CD4-positive, alpha-beta T cell treated with Interleukin-6 at 100 ng/mL for 8 hours (primary cell): Measurements from ENCODE around the gene LRRC27.

Experiments
- DNase-seq: peaks from one replicate; pipeline ENCODE4 v3.0.0-alpha.2; 2020; ENCODE audit warnings: mixed read lengths, low spot score

Gene LRRC27

DNA sequence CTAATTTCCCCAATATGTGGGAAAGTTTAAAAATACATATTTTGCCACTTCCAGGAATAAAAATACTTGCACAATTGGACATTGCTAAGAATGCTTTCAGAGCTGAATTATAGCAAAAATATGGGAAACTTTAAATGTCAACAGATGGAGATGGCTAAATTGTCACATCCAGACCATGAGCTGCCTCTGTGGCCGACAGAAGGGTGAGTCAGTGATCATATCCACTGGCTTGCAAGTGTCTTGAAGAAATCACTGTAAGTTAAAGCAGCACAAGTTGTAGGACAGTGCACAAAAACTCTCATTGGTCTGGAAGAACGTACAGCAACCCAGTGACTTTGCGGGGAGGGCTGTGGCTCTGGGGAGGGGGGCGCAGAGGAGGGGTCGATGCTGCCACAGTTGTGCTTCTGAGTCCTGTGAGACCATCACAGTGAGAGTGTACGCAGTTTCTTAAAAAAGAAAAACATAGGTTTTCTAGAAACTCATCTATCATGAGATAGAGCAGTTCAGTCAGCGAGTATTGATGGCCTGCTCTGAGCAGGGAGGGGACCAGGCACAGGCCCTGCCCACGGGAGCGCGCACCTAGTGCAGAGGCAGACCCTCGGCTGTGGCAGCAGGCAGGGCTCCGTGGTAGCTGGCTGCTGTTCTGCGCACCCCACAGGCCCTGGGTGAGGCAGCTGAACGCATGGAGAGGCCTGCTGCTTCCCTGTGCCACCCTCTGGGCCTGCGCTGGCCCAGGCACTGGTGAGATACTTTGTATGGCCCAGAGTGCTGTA lies 25.5 kb downstream of the LRRC27 start:
- DNase-seq = no peak

DNA sequence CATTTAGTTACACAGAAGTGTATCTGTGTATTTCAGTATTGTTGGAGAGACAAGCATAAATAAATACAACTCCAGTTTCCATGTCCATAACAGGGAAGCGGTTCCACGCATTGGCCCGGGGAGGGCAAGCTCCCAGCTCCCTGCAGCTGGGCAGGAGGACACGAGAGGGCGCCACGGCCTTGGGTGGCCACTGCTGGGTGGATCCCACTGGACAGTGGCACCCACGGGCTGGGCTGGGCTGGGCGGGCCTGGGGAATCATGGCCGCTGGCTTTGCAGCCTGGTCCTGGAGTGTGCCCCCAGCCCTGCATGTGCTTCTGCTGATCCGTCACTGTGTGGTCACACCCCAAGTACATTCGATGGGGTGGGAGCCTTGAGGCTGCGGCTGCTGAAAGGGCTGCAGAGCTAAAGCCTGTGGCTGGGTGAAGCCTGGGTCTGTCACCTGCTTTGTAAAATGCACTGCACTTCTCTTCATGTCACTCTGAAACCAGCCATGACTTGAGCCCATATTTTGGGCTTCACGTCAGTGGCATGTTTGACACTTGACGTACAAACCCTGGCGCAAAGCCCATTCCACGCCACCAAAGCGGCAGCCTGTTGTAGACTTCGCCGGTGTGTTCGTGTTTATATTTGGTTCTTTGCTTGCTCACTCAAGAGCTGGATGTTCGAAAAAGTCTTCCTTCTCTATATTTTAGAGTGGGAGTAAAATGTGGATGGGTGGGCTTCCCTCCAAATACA lies 27.5 kb downstream of the LRRC27 start:
- no peak for DNase-seq

DNA sequence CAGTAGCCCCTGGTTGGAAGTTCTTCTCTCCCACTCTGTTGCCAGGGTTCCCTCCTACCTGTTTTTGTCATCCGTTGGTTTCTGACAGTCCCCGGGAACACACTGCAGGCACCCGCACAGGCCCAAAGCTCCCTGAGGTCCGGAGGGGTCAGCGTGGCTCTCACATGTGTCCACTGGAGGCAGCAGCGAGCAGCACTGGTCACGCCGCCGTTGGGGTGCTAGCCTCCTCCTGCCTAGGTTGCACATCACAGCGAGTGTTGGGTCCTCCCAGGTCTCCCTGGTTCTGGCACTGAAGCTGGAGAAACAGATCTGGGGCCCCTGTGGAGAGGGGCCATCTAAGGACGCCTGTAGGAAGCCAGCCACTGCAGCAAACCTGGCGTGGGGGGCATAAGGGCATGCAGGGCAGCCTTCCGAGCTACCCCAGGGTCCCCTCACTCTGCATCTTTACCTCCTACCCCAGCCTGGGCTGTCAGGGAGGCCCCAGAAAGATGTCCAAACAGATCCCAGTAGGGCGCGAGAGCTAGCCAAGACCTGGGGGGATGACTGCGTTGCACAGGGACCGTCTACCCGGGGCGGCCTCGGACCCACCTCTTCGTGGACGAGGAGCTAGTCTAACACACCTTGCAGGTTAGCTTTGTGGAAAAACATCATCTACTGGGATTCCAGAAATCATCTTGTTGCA lies 28.9 kb downstream of the LRRC27 start:
- no peak for DNase-seq

DNA sequence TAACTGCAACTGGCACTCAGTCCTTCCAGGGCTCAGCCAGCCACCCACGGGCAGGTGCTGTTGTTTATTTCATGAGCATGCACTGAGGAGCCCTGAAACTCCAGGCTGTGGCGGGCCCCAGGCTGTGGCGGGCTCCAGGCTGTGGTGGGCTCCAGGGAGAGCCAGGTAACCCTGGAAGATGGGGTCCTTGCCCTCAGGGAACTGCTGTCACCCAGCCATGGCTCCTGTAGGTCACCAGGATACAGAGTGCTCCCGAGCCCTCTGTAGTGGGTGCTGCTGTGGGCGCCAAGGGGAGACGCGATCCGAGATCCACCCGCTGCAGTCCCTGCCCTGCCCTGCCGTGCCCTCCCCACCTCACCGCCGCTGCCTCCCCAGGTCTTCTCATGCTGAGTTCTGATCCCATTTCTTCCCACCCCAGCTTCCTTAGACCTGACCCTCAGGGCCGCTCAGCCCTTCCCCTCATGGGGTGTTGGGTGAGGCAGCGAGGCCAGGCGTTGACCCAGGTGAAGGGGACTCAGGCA lies 29.6 kb downstream of the LRRC27 start:
- no peak for DNase-seq

DNA sequence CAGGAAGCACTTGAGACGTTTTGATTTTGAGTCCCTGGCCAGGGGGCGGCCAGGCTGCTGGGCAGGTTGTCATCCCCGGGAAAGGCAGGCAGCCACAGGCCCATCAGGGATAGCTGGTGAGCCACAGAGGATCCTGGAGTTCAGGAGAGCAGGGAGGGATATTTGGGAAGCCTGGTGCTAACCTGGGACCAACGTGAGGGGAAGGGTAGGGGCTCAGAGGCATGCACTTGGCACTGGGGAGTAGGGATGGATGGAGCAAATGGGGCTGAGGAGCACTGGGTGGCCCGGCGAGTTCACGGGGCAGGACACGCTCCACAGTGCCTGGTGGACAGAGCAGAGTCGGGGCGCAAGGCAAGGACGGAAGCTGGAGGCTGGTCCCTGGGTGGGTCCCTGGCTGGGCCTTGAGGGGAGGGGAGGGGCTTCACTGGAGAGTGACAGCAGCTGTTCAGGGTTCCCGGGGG lies 30.2 kb downstream of the LRRC27 start:
- no peak for DNase-seq

DNA sequence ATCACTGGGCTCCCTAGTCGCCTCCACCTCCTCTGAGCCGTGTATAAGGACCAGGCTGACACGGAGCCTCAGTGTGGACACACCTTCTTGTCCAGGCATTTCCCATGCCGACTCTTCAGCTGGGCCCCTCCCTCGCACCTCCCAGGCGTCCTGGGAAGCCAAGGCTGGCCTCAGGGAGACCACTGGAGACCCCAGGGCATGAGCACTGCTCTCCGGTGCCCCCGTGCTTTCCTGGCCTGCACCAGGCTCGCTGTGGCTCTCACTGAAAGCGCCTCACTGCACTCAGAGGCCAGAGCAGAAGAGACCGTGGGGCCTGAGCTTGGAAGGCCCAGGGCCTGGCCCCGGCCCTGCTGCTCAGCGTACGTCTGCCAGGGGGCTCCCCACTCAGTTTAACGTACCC lies 31.4 kb downstream of the LRRC27 start:
- no peak for DNase-seq

DNA sequence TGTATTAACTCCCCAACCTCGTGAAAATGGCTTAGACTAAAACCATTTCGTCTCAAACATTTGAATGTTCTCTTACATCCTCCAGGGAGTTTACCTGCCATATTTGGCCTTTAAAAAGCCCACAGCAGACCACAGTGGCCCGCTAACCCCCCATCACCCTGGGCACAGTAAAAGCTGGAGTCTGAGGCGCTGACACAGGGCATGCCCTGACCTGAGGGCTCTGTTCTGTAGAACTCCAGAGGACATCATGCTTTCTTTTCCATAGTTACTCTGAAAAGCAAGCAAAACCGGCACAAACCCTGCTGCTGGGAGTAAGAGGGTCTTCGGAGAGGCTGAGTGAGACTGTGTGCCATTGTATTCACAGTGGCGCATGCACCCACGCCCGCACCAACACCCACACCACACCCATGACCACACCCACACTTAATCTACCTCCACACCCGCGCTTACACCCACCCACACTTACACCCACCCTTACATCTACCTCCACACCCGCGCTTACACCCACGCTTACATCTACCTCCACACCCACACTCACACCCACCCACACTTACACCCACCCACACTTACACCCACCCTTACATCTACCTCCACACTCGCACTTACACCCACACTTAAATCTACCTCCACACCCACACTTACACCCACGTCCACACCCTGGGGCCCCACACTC lies 32.1 kb downstream of the LRRC27 start:
- DNase-seq = peak; percentile 38

DNA sequence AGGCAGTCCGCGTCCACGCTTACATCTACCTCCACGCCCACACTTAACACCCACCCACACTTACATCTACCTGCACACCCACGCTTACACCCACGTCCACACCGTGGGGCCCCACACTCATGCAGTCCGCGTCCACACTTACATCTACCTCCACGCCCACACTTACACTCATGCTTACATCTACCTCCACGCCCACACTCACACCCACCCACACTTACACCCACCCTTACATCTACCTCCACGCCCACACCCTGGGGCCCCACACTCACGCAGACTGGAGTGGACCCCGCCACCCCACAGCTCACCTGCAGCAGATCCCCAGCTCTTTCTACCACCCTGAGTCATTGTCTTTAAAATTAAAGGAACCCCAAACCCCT lies 32.6 kb downstream of the LRRC27 start:
- peak; percentile 24 for DNase-seq

DNA sequence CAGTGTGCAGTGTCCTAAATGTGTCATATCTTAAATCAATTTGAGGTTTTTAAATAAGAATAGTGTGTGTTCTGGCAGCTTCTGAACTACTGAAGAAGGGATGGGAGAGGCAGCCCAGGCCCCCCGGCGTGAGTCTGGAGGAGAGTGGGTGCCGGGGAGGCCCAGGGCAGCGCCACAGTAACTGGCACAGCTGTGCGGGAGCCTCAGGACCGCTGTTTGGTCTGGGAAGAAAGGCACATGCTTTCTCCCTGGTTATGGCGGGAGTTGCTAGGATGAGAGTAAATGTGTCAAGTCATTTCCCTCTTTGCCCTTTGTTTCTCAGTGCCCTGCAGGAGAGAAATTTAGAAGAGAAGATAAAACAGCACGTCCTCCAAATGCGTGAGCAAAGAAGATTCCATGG lies 33.1 kb downstream of the LRRC27 start:
- no peak for DNase-seq

DNA sequence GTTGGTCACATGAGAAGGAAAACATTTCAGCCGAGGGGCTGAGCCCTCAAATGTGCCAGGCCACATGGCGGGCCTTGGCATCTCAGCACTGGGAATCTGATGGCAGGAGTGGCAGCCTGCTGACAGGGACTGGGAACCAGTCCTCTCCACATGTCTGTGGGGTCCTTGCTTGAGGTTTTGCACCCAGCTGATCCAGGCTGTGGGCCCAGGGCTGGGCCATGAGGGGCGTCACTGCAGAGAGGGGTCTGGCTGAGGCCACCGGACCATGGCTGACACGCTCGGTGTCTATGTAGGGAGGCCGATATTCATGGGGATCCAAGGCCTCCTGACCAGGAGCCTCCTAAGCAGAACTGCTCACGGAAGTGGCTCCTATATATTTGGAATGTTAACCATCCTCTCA lies 34.0 kb downstream of the LRRC27 start:
- DNase-seq = no peak

DNA sequence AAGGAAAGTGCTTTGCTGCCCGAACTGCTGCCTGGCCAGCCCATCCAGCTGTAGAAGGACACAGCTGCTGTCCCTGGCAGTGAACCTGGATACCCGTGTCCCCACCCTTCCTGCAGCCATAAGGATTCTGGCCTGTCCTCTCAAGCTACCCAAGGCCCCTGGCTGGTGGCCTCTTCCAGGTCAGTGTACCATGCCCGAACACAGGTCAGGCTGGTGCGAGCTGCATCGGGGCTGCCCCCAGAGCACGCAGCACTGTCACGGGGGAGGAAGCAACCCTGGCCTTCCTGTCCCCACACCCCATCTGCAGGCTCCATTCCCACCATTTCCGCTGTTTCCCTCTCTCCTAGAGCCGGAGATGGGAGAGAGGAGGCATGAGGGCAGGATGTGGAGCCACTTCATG lies 34.5 kb downstream of the LRRC27 start:
- no peak for DNase-seq

DNA sequence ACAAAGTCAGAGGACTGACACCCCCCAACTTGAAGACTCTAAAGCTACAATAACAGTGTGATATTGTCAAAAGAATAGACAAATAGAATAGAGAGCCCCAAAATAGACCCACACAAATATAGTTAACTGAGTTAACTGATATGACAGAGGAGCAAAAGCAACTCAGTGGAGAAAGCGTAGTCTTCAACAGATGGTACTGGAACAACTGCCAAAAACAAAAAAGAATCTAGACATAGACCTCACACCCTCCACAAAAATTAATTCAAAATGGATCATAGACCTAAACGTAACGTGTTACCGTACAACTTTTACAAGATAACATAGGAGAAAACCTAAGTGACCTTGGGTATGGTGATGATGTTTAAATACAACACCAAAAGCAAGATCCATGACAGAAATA lies 36.4 kb downstream of the LRRC27 start:
- no peak for DNase-seq

DNA sequence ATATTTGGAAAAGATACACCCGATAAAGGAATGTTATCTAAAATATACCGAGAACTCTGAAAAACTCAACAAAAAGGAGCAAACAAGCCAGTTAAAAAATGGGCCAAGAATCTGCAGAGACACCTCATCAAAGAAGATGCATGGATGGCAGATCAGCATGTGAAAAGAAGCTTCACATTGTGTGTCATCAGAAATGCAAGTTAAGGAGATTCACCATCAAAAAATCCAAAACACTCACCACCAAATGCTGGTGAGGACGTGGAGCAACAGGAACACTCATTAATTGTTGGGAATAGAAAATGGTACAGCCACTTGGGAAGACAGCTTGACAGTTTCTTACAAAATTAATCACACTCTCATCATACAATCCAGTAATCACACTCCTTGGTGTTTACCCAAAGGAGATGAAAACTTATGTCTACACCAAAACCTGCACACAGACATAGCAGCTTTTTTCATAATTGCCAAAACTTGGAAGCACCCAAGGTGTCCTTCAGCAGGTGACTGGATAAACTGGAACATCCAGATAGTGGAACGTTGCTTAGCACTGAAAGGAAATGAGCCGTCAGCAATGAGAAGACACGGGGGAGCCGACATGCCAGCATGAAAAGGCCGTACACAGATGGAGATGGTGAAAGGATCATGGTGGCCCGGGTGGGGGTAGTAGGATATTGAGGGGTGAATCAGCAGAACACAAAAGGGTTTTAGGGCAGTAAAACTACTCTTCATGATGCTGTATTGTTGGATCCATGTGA lies 37.1 kb downstream of the LRRC27 start:
- DNase-seq = no peak

DNA sequence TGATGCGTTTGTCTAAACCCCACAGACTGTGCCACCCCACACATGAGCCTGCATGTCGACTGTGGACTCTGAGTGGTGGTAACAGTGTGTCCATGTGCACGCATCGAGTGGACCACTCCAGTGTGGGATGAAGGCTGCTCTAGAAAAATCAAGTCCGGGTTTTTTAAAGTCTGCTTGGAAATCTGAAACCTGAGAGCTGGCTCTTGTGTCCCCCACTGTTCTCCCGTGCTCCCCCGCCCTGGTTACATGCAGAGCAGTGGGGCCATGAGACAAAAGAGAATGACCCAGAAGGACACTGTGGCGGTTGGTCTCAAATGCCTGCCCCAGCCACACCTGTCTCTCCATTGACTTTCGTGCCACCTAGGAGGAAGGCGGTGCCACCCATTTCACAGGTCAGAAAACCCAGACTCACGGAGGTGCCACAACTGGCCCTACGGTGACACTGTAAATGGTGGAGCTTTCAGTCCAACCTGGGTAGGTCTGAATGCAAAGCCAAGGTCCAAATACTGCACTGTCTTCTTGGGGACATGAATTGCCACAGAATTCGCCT lies 37.7 kb downstream of the LRRC27 start:
- DNase-seq = no peak

DNA sequence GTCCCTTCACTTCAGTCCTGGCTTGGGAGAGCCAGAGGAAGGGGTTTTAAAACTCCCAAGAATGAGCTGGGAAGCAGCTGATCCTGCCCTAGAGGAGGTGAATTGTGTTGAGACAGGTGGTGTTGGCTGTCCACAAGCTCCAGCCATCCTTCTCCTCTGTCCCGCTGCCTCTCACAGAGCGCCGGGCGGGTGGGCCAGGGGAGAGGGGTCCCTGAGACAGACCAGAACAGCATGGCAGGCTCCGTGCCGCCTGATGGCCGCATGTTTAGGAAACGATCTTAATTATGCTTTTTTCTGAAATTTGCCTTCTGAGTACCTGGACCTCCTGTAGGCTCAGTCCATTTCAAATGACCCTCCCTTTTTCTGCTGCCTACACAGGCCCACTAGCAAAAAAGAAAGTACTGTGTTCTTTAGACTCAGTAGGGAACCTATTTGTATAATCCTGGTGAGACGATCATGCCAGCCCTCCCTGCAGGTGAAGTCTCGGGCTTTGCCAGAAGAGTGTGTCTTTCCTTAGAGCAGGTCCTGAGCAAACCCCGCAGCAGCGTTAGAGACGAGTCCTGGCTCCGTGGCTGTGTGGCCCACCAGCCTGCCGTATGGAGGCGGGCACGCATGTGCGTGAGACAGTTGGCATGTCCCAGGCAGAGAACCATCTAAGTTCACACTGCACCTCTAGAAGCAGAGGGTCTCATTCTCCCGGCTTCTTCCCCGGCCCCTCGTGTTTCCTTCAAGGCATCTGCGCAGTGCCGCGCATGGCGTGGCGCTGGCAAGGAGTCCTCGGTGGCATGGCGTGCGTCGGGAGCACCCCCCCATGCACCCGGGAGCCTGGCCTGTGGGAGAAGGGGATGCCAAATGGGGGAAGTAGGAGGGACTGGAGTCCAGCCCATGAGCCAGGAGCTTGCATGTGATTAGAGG lies 38.7 kb downstream of the LRRC27 start:
- DNase-seq = no peak

DNA sequence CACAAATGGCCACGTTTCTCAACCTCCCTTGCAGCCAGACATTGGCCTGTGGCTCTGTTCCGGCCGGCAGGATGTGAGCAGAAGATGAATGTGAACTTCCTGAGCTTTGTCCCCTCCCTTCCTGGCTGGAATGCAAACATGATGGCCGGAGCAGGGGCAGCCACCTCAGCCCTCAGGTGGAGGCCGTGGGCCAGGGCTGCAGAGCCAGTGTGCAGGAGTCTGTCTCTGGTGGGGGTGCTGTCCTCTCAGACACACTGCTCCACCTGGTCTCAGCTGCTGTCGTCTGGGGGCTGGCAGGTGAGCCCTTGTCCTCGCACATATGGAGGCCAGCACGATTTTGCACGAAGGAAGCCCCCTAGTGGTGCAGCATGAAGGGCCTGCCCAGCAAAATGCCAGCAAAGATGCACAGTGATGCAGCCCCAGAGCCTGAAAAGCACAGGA lies 39.7 kb downstream of the LRRC27 start:
- DNase-seq = no peak

DNA sequence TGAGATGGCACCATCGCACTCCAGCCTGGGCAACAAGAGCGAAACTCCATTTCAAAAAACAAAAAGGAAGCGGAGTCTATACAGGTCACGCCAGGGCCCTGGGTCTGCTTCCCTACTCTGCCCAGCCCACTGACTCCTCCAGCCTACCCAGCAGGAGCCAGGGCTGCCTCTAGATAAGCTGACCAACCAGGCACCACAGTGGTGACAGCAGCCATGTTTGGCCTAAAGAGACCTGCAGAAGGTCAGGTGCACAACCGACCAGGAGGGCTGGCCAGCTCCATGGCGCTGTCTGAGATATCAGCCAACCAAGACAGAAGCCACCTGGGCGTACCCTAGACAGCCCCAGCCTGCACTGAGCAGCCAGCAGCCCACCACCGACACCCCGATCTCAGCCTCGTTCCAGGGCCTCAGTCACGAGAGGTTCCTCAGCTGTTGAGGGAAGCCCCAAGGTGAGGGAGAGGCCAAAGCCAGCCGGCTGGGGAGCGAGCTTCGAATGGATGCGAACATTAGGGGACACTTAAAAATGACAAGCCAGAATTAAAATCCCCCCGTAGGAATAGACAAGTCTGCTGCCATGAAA lies 40.6 kb downstream of the LRRC27 start:
- no peak for DNase-seq

DNA sequence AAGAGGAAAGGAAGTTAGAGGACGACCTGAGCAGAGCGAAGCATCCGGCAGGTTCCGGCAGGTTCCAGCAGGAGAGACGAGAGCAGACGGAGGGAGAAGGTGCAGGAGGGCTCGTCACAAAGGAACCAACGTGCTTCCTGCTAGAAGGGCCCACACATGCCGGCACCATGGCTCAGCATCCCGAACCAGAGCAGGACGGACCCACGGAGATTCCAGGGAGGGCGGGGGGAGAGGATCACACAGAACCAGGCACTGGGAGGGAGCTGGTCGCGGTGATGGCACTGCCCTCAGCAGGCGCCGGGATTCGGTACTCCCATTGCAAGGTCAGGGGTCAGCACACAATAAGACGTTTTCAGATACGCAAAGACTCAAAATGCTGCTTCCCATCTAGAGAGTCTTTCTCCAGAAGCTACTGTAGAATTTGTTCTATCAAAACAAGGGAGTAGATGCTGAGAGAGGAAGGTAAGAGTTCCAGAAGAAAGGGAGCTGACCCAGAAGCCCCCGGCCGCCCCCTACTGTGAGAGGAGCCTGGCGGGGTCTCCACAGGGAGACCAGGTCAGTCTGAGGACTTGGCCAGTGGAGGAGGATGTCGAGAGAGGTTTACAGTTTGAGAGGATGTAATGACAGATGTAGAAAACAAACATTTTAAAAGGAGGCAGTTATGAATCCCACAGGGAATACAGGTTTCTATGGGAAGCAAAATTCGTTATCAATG lies 41.4 kb downstream of the LRRC27 start:
- no peak for DNase-seq

DNA sequence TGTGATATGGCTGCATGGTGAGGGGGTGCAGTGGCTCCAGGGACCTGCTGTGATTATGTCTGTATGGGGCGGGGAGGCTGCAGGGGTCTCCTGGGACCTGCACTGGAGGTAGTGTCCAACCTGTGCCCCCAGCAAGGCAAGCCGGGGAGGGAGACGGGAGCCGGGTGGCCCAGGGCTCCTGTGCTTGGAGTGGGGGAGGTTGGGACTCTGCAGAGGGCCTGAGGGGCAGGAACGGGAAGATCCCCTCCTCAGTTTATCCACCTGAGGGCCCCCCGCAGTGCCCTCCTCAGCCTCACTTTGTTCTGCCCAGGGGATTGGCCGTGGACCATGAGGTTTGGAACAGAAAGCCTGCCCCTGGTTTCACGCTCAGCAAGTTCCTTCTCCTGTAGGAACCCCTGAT lies 42.2 kb downstream of the LRRC27 start:
- no peak for DNase-seq
